HCT116 (cell line): ENCODE measurements around the gene SHC2.

Experiments
- ATF3 ChIP-seq: IDR thresholded peaks from 2 replicates; pipeline ENCODE4 v1.6.1; 2012
- POLR2A ChIP-seq: IDR thresholded peaks from 2 replicates; pipeline ENCODE4 v1.7.0; 2011; ENCODE audit warnings: borderline replicate concordance; ENCODE audit not compliant: insufficient read depth, insufficient read length; ENCODE audit errors: extremely low read depth
- RAD21 ChIP-seq: IDR thresholded peaks from 2 replicates; pipeline ENCODE4 v1.6.1; 2012; ENCODE audit warnings: low read depth, mild to moderate bottlenecking
- YY1 ChIP-seq: IDR thresholded peaks from 2 replicates; pipeline ENCODE4 v1.6.1; 2011; ENCODE audit warnings: low read length, low read depth, moderate library complexity, mild to moderate bottlenecking; ENCODE audit not compliant: insufficient replicate concordance; ENCODE audit errors: extremely low read depth
- ZBTB33 ChIP-seq: IDR thresholded peaks from 2 replicates; pipeline ENCODE4 v1.6.1; 2011; ENCODE audit warnings: mild to moderate bottlenecking, low read length, moderate library complexity; ENCODE audit not compliant: insufficient replicate concordance; ENCODE audit errors: extremely low read depth
- TF ChIP-seq, protein P1 (sequence below), 3 experiments: fragments of 200-600 bp in 1 of 3; sonication (generic) in 1 of 3; IDR thresholded peaks in 2 of 3; conservative IDR thresholded peaks in 1 of 3; 2 replicates each; pipeline ENCODE4 v1.5.1; 2012 to 2017; ENCODE audit warnings: low read depth in 2 of 3, low read length in 2 of 3, antibody characterized with exemption in 1 of 3, borderline replicate concordance in 1 of 3, control low read depth in 1 of 3, mild to moderate bottlenecking in 1 of 3, mixed read lengths in 1 of 3, mixed run types in 1 of 3, moderate library complexity in 1 of 3; ENCODE audit not compliant: insufficient read depth in 1 of 3
- TF ChIP-seq, protein P2 (sequence below): IDR thresholded peaks from 2 replicates; pipeline ENCODE4 v1.6.1; 2012; ENCODE audit warnings: low read depth
- TF ChIP-seq, protein P3 (sequence below): IDR thresholded peaks from 2 replicates; pipeline ENCODE4 v1.6.1; 2012

DNA sequence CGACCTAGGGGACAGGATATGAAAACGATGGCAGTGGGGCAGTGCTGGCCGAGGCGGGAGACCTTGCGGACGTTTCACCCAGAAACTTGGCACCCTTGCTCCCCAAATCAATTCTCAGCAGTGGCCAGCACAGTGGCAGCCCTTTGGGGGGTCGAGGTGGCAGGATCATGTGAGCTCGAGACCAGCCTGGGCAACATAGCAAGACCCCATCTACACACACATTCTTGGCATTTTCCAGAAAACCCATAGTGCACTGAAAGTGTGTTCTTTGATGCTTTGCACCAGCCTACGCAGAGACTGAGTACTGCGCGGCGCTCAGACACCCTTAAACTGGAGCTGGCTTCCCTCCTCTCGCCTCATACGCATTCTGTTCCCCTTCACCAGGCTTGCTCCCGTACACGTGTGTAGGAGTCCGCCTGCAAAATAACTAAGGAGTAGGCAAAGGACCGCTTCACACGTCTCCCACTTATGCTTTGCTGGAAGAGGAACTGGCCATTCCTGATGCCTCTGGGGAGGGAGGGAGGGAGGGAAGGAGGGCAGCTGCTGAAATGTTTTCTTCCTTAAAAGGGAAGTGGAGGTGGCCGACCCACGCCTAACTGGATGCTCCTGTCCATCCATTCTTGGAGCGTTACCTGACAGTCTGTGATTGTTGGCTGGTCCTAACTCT, 92.7 kb downstream of the SHC2 start:
- TF ChIP-seq RAD21 (no peak), ZBTB33 (no peak), ATF3 (no peak), YY1 (no peak), POLR2A (no peak)
- TF ChIP-seq, protein P1, sequence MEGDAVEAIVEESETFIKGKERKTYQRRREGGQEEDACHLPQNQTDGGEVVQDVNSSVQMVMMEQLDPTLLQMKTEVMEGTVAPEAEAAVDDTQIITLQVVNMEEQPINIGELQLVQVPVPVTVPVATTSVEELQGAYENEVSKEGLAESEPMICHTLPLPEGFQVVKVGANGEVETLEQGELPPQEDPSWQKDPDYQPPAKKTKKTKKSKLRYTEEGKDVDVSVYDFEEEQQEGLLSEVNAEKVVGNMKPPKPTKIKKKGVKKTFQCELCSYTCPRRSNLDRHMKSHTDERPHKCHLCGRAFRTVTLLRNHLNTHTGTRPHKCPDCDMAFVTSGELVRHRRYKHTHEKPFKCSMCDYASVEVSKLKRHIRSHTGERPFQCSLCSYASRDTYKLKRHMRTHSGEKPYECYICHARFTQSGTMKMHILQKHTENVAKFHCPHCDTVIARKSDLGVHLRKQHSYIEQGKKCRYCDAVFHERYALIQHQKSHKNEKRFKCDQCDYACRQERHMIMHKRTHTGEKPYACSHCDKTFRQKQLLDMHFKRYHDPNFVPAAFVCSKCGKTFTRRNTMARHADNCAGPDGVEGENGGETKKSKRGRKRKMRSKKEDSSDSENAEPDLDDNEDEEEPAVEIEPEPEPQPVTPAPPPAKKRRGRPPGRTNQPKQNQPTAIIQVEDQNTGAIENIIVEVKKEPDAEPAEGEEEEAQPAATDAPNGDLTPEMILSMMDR (IDR thresholded peaks at IDR 0.05 in 2 of 3, conservative IDR thresholded peaks at IDR 0.05 in 1 of 3; ENCODE audit: borderline replicate concordance in 1 of 3, insufficient read depth in 1 of 3, low read depth in 2 of 3, low read length in 2 of 3), result no peak
- TF ChIP-seq, protein P2, sequence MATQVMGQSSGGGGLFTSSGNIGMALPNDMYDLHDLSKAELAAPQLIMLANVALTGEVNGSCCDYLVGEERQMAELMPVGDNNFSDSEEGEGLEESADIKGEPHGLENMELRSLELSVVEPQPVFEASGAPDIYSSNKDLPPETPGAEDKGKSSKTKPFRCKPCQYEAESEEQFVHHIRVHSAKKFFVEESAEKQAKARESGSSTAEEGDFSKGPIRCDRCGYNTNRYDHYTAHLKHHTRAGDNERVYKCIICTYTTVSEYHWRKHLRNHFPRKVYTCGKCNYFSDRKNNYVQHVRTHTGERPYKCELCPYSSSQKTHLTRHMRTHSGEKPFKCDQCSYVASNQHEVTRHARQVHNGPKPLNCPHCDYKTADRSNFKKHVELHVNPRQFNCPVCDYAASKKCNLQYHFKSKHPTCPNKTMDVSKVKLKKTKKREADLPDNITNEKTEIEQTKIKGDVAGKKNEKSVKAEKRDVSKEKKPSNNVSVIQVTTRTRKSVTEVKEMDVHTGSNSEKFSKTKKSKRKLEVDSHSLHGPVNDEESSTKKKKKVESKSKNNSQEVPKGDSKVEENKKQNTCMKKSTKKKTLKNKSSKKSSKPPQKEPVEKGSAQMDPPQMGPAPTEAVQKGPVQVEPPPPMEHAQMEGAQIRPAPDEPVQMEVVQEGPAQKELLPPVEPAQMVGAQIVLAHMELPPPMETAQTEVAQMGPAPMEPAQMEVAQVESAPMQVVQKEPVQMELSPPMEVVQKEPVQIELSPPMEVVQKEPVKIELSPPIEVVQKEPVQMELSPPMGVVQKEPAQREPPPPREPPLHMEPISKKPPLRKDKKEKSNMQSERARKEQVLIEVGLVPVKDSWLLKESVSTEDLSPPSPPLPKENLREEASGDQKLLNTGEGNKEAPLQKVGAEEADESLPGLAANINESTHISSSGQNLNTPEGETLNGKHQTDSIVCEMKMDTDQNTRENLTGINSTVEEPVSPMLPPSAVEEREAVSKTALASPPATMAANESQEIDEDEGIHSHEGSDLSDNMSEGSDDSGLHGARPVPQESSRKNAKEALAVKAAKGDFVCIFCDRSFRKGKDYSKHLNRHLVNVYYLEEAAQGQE, result no peak
- TF ChIP-seq, protein P3, sequence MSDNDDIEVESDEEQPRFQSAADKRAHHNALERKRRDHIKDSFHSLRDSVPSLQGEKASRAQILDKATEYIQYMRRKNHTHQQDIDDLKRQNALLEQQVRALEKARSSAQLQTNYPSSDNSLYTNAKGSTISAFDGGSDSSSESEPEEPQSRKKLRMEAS, result no peak
